Renal cortex interstitium (tissue), 11 donors: ENCODE measurements around the gene SHQ1. TPM values are rescaled to one million over a fixed set of nuclear protein-coding genes. Genes with fewer than 3 reads are reported as not detected.
"Not testable (repeated sequence)": the region's sequence is repeated elsewhere in the genome, so short reads cannot be mapped to it uniquely, and the experiment has no call there.

ENCODE experiments used
- DNase-seq, 11 donors: peaks; one replicate each; pipeline ENCODE4 v3.0.0-alpha.2; 2013; ENCODE audit warnings: low read depth in 9 of 11, low spot score in 4 of 11; ENCODE audit errors: extremely low read depth in 1 of 11
- polyA plus RNA-seq, 3 donors: library from polyadenylated mRNA; unstranded; fragments of 120-200 nt; gene quantifications; one replicate each; pipeline ENCODE4 v1.2.1, GENCODE V29; 2013; ENCODE audit not compliant: insufficient read length in 3 of 3

The SHQ1 gene
- polyA plus RNA-seq, 3 donors, result 22.7 to 27.2 (median 23.6) TPM

- not testable (repeated sequence) for DNase-seq
These were observed 113.2 kb downstream of the SHQ1 start for GRCh38 chr3:72735072-72735471.

- no peak for DNase-seq
These were observed 114.6 kb downstream of the SHQ1 start for GRCh38 chr3:72733676-72734075.

GRCh38 chr3:72732666-72733345, 115.4 kb downstream of the SHQ1 start:
- DNase-seq, result not testable (repeated sequence)

GRCh38 chr3:72728958-72729467, 119.2 kb downstream of the SHQ1 start:
- DNase-seq, result no peak

GRCh38 chr3:72728329-72728889, 119.8 kb downstream of the SHQ1 start:
- DNase-seq, result no peak

GRCh38 chr3:72727726-72728125, 120.5 kb downstream of the SHQ1 start:
- DNase-seq, result no peak

GRCh38 chr3:72727172-72727571, 121.1 kb downstream of the SHQ1 start:
- DNase-seq, result no peak

- no peak for DNase-seq
These were observed 123.0 kb downstream of the SHQ1 start for GRCh38 chr3:72725229-72725628.

GRCh38 chr3:72724070-72724469, 124.2 kb downstream of the SHQ1 start:
- DNase-seq, result no peak

- no peak for DNase-seq
These were observed 125.1 kb downstream of the SHQ1 start for GRCh38 chr3:72722930-72723726.

- DNase-seq, result no peak
These were observed 126.4 kb downstream of the SHQ1 start for GRCh38 chr3:72721683-72722381.

- no peak for DNase-seq
These were observed 127.7 kb downstream of the SHQ1 start for GRCh38 chr3:72720566-72720965.

GRCh38 chr3:72719137-72719536, 129.1 kb downstream of the SHQ1 start:
- no peak for DNase-seq

GRCh38 chr3:72714135-72714534, 134.1 kb downstream of the SHQ1 start:
- not testable (repeated sequence) for DNase-seq

- not testable (repeated sequence) for DNase-seq
These were observed 137.8 kb downstream of the SHQ1 start for GRCh38 chr3:72710471-72710870.

GRCh38 chr3:72708441-72708840, 139.8 kb downstream of the SHQ1 start:
- no peak for DNase-seq

- no peak for DNase-seq
These were observed 145.2 kb downstream of the SHQ1 start for GRCh38 chr3:72702997-72703396.

- no peak for DNase-seq
These were observed 145.9 kb downstream of the SHQ1 start for GRCh38 chr3:72702390-72702789.

GRCh38 chr3:72700106-72700505, 148.1 kb downstream of the SHQ1 start:
- DNase-seq, result no peak
